ENCODE results near the gene PLPPR3.
"Not testable (repeated sequence)": the region's sequence is repeated elsewhere in the genome, so short reads cannot be mapped to it uniquely, and the experiment has no call there.

PLPPR3 gene

DNA sequence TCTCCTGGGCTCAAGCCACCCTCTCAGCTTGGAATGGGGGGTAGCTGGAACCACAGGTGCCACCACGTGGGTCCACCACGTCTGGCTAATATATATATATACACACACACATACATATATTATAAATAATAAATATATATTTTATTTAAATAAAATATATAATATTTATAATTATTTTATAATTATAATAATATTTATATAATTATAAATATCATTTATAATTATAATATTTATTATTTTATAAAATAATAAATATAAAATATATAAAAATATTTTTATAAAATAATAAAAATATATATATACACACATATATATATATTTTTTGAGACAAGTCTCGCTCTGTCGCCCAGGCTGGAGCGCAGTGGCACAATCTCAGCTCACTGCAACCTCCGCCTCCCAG lies 32.8 kb upstream of the PLPPR3 start:
- no peak for DNase-seq (ENCODE audit: low read depth)

GRCh38 chr19:853614-854220 lies 32.0 kb upstream of the PLPPR3 start:
- DNase-seq (ENCODE audit: low read depth), result not testable (repeated sequence)

GRCh38 chr19:853014-853585 lies 31.3 kb upstream of the PLPPR3 start:
- DNase-seq (ENCODE audit: low read depth), result no peak

DNA sequence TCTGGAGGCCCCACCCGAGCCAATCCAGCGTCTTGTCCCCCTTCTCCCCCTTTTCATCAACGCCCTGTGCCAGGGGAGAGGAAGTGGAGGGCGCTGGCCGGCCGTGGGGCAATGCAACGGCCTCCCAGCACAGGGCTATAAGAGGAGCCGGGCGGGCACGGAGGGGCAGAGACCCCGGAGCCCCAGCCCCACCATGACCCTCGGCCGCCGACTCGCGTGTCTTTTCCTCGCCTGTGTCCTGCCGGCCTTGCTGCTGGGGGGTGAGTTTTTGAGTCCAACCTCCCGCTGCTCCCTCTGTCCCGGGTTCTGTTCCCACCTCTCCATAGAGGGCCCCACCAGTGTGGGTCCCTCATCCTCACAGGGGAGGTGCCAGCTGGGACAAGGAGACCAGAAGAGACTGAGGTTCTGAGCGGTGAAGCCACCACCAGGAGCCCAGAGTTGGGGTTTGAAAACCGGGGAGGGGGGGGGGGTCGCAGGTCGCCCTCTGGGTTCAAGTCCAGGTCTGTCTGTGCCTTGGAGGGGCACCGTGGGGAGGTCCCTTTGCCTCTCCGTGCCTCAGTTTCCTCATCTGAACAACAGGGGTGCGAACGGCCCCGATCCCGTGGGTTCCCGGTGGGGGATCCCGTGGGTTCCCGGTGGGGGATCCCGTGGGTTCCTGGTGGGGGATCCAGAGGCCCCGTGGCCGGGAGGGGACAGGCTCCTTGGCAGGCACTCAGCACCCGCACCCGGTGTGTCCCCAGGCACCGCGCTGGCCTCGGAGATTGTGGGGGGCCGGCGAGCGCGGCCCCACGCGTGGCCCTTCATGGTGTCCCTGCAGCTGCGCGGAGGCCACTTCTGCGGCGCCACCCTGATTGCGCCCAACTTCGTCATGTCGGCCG lies 30.6 kb upstream of the PLPPR3 start, which contains the start of gene ELANE:
TSS of gene ELANE (plus strand) at position 168 of the 878 bp plus-strand sequence. CDS start at position 194, 26 bp downstream.
- DNase-seq (ENCODE audit: low read depth), result no peak

DNA sequence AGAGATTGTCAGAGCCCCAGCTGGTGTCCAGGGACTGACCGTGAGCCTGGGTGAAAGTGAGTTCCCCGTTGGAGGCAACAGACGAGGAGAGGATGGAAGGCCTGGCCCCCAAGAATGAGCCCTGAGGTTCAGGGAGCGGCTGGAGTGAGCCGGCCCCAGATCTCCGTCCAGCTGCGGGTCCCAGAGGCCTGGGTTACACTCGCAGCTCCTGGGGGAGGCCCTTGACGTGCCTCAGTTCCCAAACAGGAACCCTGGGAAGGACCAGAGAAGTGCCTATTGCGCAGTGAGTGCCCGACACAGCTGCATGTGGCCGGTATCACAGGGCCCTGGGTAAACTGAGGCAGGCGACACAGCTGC lies 29.2 kb upstream of the PLPPR3 start:
- no peak for DNase-seq (ENCODE audit: low read depth)

- DNase-seq (ENCODE audit: low read depth), result no peak
Measured at GRCh38 chr19:850221-850978, 28.6 kb upstream of the PLPPR3 start.

DNA sequence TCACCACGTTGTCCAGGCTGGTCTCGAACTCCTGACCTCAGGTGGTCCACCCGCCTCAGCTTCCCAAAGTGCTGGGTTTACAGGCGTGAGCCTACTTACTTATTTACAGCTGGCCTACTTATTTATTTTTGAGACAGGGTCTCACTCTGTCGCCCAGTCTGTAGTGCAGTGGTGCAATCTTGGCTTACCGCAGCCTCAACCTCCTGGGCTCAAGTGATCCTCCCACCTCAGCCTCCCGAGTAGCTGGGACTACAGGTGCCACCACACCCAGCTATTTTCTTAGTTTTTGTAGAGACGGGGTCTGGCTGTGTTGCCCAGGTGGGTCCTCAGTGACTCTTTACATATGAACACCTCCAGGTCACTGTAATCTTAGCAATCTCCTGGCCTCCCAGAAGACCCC lies 27.4 kb upstream of the PLPPR3 start:
- DNase-seq (ENCODE audit: low read depth), result not testable (repeated sequence)

GRCh38 chr19:848386-848921 lies 26.7 kb upstream of the PLPPR3 start:
- DNase-seq (ENCODE audit: low read depth), result no peak

DNA sequence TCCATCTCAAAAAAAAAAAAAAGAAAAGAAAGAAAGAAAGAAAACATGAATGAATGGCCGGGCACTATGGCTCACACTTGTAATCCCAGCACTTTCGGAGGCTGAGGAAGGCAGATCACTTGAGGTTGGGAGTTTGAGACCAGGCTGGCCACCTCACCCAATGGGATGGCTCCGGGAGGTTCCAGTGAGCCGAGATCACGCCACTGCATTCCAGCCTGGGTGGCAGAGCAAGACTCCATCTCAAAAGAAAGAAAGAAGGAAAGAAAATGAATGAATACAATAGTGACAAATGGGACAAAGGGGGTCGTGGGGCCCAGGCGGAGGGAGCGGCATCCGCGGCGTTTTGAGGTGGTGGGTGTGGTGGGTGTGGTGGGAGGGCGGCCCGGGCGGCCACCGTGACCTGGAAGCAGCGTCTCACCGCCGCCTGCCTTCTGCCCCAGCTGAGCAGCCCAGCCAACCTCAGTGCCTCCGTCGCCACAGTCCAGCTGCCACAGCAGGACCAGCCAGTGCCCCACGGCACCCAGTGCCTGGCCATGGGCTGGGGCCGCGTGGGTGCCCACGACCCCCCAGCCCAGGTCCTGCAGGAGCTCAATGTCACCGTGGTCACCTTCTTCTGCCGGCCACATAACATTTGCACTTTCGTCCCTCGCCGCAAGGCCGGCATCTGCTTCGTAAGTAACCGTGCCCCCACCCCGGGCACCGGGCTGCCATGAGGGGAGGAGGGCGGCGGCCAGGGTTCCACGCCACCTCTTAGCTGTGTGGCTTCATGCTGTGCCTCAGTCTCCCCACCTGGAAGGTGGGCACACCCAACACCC lies 24.2 kb upstream of the PLPPR3 start:
- no peak for DNase-seq (ENCODE audit: low read depth)

GRCh38 chr19:844546-844971 lies 22.8 kb upstream of the PLPPR3 start:
- no peak for DNase-seq (ENCODE audit: low read depth)

- DNase-seq (ENCODE audit: low read depth), result no peak
Measured at GRCh38 chr19:843836-844545, 22.2 kb upstream of the PLPPR3 start.

DNA sequence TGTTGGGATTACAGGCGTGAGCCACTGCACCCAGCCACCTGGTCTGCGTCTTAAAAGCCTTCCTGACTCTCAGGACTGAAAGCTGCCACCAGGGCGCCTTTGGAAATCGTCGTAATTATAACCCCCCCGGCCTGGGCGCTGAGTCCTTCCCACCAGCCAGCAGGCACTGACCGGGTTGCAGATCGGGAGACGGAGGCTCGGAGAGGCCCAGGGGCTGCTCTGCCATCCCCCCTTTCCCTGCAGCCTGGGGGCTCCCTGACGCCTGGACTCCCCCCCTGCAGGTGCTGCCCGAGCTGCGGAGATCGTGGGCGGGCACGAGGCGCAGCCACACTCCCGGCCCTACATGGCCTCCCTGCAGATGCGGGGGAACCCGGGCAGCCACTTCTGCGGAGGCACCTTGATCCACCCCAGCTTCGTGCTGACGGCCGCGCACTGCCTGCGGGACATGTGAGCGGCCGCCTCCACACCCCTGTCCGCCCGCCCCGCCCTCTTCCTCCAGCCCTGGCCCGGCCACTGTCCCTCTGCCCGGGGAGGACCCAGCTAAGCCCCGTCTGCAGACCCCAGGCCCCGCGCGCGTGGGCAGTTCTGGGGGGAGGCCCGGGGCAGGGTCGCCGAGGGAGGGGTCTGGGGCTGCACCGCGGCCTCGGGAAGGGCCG lies 21.6 kb upstream of the PLPPR3 start:
- DNase-seq (ENCODE audit: low read depth), result no peak

DNA sequence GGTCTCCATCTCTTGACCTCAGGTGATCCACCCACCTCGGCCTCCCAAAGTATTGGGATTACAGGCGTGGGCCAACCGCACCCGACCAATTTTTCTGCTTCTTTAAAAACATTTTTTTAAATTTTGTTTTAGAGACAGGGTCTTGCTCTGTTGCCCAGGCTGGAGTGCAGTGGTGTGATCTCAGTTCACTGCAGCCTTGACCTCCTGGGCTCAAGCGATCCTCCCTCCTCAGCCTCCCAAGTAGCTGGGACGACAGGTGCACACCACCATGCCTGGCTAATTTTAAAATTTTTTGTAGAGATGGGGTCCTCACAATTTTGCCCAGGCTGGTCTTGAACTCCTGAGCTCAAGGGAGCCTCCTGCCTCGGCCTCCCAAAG lies 21.0 kb upstream of the PLPPR3 start:
- DNase-seq (ENCODE audit: low read depth), result not testable (repeated sequence)

- no peak for DNase-seq (ENCODE audit: low read depth)
Measured at GRCh38 chr19:840519-841206, 18.9 kb upstream of the PLPPR3 start, which contains the start of gene PRTN3. TSS of gene PRTN3 (plus strand) at chr19:840999. CDS start at chr19:841009, 10 bp downstream.

DNA sequence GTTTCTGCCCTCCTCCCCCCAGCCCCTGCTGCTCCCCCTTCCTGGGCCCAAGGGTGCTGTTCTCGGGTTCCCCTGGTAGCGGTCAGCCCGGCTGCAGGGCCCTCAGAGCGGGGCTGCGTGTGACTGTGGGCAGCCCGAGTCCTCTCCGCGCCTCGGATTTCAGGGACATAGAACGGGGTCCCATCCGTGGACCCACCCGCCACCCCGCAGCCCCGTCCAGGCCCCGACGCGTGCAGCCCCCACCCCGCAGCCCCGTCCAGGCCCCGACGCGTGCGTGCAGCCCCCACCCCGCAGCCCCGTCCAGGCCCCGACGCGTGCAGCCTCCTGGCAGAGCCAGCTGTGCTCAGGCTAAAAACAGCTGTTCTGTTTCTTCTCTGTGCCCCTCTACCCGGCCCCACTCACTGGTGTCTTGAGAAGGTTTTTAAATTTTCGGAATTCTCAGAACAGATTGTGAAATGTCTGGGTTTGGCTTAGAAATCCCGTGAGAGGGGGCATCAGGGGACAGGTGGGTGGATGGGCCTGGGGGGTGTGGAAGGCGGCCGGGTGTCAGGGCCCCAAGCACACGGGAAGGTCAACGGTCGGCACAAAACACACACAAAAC lies 13.6 kb upstream of the PLPPR3 start:
- DNase-seq (ENCODE audit: low read depth), result no peak

DNA sequence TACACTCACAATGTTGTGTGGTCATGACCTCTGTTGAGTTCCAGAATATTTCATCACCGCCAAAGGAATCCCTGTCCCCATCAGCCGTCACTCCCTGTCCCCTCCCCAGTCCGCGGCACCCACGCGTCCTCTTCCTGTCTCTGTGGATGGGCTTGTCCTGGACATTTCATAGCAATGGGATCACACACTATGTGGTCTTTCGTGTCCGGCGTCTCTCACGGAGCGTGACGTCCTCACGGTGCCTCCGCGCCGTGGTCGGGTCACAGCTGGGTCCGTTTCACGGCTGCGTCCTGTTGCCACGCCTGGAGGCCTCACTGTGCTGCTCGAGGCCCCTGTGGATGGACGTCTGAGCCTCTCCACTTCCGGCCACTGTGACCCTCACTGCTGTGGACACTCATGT lies 12.5 kb upstream of the PLPPR3 start:
- no peak for DNase-seq (ENCODE audit: low read depth)

DNA sequence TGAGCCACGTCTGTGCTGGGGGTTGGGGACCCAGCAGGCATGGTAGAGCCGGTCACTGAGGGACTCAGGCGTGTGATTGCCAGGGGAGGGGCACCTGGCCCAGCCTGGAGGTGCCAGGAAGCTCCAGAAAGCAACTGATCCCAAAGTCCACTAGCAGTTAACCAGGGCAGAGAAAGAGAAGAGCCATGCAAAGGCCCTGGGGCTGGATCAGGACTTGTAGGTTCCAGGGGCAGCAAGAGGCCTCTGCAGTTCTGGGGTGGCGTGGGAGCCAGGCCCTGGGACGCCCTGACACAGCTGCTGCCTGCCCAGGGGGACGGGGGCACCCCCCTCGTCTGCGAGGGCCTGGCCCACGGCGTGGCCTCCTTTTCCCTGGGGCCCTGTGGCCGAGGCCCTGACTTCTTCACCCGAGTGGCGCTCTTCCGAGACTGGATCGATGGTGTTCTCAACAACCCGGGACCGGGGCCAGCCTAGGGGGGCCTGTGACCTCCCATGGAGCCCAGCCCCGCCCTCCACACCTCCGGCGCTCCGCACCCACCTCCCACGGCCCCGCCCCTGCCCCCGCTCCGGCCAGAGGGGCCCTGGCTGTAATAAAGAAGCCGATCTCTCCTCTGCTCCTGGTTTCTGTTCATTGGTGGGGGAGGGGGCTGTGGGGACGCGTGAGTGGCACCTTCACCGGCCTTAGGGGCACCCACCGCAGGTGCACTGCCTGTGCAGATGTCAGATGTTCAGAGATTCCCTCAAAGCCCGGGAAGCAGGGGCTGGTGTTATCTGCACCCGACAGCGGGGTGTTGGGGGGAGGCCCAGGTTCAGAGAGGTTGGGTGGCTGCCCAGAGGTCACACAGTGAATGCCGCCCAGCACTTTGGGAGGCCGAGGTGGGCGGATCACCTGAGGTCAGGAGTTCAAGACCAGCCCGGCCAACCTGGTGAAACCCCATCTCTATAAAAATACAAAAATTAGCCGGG lies 9.9 kb upstream of the PLPPR3 start:
- no peak for DNase-seq (ENCODE audit: low read depth)

All from activated T-cell treated with anti-CD3 and anti-CD28 coated beads for 24 hours (primary cell).